HEK293T (cell line): ENCODE results near the gene HBS1L.

Source experiments
- CTCF ChIA-PET: fragments of 350-600 bp; formaldehyde crosslinking; extraction: SDS; loops from one replicate; lab custom pipeline; 2021; ENCODE audit warnings: antibody characterized with exemption, inconsistent platforms; lab: Yijun Ruan, JAX
- POLR2A ChIA-PET: fragments of 350-600 bp; formaldehyde crosslinking; extraction: SDS; loops from one replicate; lab custom pipeline; 2020; ENCODE audit warnings: antibody characterized with exemption, inconsistent platforms; lab: Yijun Ruan, JAX
- DNase-seq: peaks from one replicate; pipeline ENCODE4 v3.0.0; 2012; ENCODE audit warnings: mixed read lengths; ENCODE audit errors: extremely low spot score
- ARNT ChIP-seq: fragments of 450-650 bp; IDR thresholded peaks from 2 replicates; pipeline ENCODE4 v1.6.1; 2017; ENCODE audit warnings: mild to moderate bottlenecking
- BHLHE40 ChIP-seq: fragments of 450-650 bp; IDR thresholded peaks from 2 replicates; pipeline ENCODE4 v1.6.1; 2016; ENCODE audit warnings: mild to moderate bottlenecking, moderate library complexity, borderline replicate concordance
- CTBP1 ChIP-seq: fragments of 450-650 bp; IDR thresholded peaks from 2 replicates; pipeline ENCODE4 v1.6.1; 2016; ENCODE audit warnings: borderline replicate concordance
- ELF4 ChIP-seq: fragments of 450-650 bp; IDR thresholded peaks from 2 replicates; pipeline ENCODE4 v1.6.1; 2017; ENCODE audit warnings: antibody characterized with exemption
- FOXA1 ChIP-seq: fragments of 450-650 bp; IDR thresholded peaks from 2 replicates; pipeline ENCODE4 v1.6.1; 2016; ENCODE audit warnings: mild to moderate bottlenecking
- FOXK2 ChIP-seq: fragments of 450-650 bp; IDR thresholded peaks from 2 replicates; pipeline ENCODE4 v1.6.1; 2016; ENCODE audit warnings: mild to moderate bottlenecking
- FOXM1 ChIP-seq: fragments of 450-650 bp; IDR thresholded peaks from 2 replicates; pipeline ENCODE4 v1.6.1; 2017; ENCODE audit warnings: mild to moderate bottlenecking, borderline replicate concordance
- HDGF ChIP-seq: fragments of 450-650 bp; IDR thresholded peaks from 2 replicates; pipeline ENCODE4 v1.6.1; 2017; ENCODE audit warnings: antibody characterized with exemption, borderline replicate concordance
- L3MBTL2 ChIP-seq: fragments of 450-650 bp; conservative IDR thresholded peaks from 2 replicates; pipeline ENCODE4 v1.6.1; 2016; ENCODE audit warnings: mild to moderate bottlenecking
- LEF1 ChIP-seq: fragments of 450-650 bp; IDR thresholded peaks from 2 replicates; pipeline ENCODE4 v1.6.1; 2017; ENCODE audit warnings: mild to moderate bottlenecking, borderline replicate concordance
- NFRKB ChIP-seq: fragments of 450-650 bp; IDR thresholded peaks from 2 replicates; pipeline ENCODE4 v1.6.1; 2016; ENCODE audit warnings: mild to moderate bottlenecking, moderate library complexity
- SP1 ChIP-seq: fragments of 450-650 bp; IDR thresholded peaks from 2 replicates; pipeline ENCODE4 v1.6.1; 2017
- SUZ12 ChIP-seq: fragments of 450-650 bp; IDR thresholded peaks from 2 replicates; pipeline ENCODE4 v1.6.1; 2016; ENCODE audit warnings: mild to moderate bottlenecking
- TARDBP ChIP-seq: fragments of 450-650 bp; IDR thresholded peaks from 2 replicates; pipeline ENCODE4 v1.6.1; 2016
- ZNF384 ChIP-seq: fragments of 450-650 bp; IDR thresholded peaks from 2 replicates; pipeline ENCODE4 v1.6.1; 2016
- TF ChIP-seq, protein P1 (sequence below): fragments of 450-650 bp; IDR thresholded peaks from 2 replicates; pipeline ENCODE4 v1.6.1; 2016

Gene HBS1L

DNA sequence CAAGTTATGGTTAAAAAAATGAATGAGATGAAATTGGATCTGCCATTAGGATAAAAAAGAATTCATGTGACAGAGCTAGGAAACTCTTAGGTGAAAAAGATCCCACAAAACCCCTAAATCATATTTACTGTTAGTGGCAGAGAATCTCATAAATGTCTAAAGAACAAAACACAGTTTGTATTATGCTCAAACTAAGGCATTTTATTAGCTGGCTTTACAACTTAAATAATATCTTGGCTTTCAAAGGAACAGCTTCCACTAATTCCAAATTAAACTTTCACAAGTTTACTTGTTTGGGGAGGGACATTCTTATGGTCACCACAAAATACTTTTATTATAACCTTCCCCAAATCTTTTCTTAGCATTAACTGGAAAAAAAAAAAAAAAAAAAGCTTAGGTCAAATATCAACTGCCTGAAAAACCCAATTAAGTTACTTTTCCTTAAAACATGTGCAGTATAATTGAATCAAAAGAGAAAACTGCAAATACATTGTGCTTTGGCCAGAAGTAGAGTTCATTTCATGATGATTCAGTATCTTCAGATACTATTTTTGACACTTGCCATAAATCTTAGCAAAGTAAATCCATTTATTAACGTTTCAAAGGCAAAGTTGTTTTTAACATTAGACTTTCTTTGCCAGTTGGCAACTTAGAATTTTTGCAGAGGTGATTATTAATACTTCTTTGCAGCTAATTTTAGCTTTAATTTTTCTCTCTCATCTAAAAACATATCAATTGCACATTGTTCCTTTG is 90.0 kb downstream of the HBS1L start:
- ChIA-PET POLR2A (no interaction called here), CTCF (interaction anchor here (0.6 kb wide), 1 partner anchor 13 kb away, joined by 5 read pairs; no protein-coding TSS in a partner anchor)
- TF ChIP-seq CTBP1 (no peak), NFRKB (no peak), ARNT (no peak), ELF4 (no peak), HDGF (no peak), FOXM1 (no peak), BHLHE40 (no peak), FOXK2 (no peak), TARDBP (no peak), FOXA1 (no peak)
- TF ChIP-seq, protein P1, sequence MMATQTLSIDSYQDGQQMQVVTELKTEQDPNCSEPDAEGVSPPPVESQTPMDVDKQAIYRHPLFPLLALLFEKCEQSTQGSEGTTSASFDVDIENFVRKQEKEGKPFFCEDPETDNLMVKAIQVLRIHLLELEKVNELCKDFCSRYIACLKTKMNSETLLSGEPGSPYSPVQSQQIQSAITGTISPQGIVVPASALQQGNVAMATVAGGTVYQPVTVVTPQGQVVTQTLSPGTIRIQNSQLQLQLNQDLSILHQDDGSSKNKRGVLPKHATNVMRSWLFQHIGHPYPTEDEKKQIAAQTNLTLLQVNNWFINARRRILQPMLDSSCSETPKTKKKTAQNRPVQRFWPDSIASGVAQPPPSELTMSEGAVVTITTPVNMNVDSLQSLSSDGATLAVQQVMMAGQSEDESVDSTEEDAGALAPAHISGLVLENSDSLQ = no peak
- no peak for DNase-seq

DNA sequence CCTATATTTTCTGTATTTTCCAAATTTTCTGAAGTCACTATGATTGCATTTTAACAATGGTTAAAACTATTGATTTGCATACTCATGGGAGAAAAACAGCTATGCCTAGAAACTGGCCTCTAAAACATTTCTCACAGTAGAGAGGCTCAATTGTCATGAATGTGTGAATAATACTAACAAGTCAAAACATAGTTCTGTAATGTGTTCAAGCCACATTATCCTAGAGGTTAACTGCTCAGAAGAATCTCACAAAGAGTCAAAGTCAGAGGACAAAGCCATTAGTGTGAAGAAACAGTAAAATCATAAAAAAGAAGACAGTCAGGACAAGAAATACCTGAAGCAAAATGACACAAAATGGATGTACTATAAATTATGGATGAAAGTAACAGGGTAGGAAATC is 92.2 kb downstream of the HBS1L start:
- DNase-seq = no peak
- ChIA-PET POLR2A (no interaction called here), CTCF (no interaction called here)
- TF ChIP-seq HDGF = no peak
- no peak for TF ChIP-seq ELF4
- TF ChIP-seq SUZ12 = no peak
- no peak for TF ChIP-seq L3MBTL2
- TF ChIP-seq SP1 = no peak
- no peak for TF ChIP-seq FOXM1
- no peak for TF ChIP-seq NFRKB
- no peak for TF ChIP-seq ARNT
- TF ChIP-seq TARDBP = no peak
- no peak for TF ChIP-seq CTBP1
- no peak for TF ChIP-seq ZNF384
- TF ChIP-seq FOXK2 = no peak
- TF ChIP-seq FOXA1 = no peak
- no peak for TF ChIP-seq LEF1
- TF ChIP-seq, protein P1 = no peak
- no peak for TF ChIP-seq BHLHE40

DNA sequence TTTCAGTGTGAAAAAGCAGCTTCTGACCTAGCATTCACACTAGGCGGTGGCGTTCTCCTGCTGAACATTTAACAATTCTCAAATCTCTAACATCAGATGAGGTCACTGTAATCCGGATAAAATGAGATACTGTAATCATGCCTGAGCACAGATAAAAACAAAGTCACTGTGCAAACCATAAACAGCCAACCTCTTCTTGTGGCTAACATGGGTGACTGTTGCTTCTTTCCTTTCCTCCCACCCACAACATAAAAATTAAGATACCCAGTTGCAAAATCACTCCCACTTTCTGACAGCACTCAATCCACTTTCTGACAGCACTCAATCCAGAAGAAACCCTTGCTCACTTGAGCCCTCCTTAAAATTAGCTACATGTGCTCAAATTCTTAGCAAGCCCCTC is 93.3 kb downstream of the HBS1L start:
- no peak for TF ChIP-seq FOXM1
- TF ChIP-seq SP1 = no peak
- TF ChIP-seq ZNF384 = no peak
- no peak for TF ChIP-seq TARDBP
- TF ChIP-seq LEF1 = no peak
- no peak for TF ChIP-seq SUZ12
- no peak for TF ChIP-seq ELF4
- no peak for TF ChIP-seq FOXA1
- no peak for TF ChIP-seq ARNT
- no peak for TF ChIP-seq HDGF
- no peak for TF ChIP-seq NFRKB
- TF ChIP-seq FOXK2 = no peak
- no peak for TF ChIP-seq CTBP1
- no peak for TF ChIP-seq BHLHE40
- no peak for TF ChIP-seq L3MBTL2
- CTCF ChIA-PET = interaction anchor here (0.8 kb wide), 1 partner anchor 21 kb away, joined by 3 read pairs; no protein-coding TSS in a partner anchor

DNA sequence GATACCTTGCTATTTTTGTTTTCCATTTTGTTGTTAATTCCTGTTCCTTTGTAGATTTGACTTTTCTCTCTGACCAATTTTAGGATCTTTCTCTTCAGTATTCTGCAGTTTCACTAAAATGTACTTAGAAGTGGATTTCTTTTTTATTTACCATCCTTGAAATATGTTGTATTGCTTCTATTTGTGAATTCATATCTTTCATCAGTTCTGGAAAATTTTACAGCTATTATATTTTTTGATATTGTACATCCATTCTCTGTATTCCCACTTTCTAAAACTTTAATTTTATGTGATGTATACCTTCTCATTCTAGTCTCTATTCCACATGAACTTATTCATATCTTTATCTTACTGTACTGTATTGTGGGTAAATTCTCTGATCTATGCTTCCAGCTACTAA is 95.0 kb downstream of the HBS1L start:
- ChIA-PET POLR2A (no interaction called here), CTCF (no interaction called here)
- no peak for TF ChIP-seq LEF1
- TF ChIP-seq ZNF384 = no peak
- TF ChIP-seq L3MBTL2 = no peak
- no peak for TF ChIP-seq FOXA1
- TF ChIP-seq FOXM1 = no peak
- no peak for DNase-seq

More for the DNA sequence above, 93.3 kb downstream of the HBS1L start:
- DNase-seq = no peak
- POLR2A ChIA-PET = no interaction called here

DNA sequence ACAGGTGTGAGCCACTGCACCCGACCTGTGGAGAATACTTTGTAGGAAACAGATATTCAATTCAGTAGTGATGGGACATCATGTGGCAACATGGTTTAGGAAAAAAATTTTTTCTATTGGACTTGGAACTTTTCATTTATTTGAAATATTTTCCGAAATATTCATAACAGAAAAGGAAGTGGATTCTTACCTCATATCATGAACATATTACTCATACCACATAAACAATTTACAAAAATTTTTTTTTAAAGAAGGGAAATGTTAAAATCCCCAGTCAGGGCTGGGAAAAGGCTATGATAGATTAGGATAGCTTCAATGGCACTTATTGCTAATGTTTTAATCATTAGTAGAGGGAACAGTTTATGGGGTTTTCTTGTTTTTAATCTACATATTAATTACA is 97.9 kb downstream of the HBS1L start:
- ChIA-PET POLR2A (no interaction called here), CTCF (interaction anchor here (0.8 kb wide), 1 partner anchor 46 kb away, joined by 3 read pairs; no protein-coding TSS in a partner anchor)
- TF ChIP-seq L3MBTL2 (no peak), BHLHE40 (no peak), NFRKB (no peak), FOXK2 (no peak), FOXM1 (no peak), TARDBP (no peak), HDGF (no peak), ARNT (no peak), CTBP1 (no peak), LEF1 (no peak), ELF4 (no peak), SUZ12 (no peak), ZNF384 (no peak), FOXA1 (no peak)
- TF ChIP-seq, protein P1 = no peak
- DNase-seq = no peak

DNA sequence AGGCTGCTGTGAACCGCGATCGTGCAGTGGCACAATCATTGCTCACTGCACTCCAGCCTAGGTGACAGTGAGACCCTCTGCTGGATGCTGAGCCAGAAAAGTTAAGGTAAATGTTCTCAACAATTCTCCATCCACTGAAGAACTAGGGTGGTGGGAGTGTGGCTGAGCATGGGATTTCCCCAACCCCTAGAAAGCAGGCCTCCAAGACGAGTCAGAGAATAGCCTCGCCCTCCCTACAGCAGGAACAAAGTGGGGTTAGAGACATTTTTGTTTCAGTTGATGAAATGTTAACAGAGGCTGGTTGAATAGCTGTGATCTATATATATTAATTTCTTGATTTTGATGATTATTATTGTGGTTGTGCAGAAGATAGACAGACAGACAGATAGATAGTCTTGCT is 98.6 kb downstream of the HBS1L start:
- CTCF ChIA-PET = interaction anchor here (0.8 kb wide), 1 partner anchor 46 kb away, joined by 3 read pairs; no protein-coding TSS in a partner anchor
- TF ChIP-seq SUZ12 (no peak), HDGF (no peak), TARDBP (no peak), ZNF384 (no peak), LEF1 (no peak), BHLHE40 (no peak), FOXM1 (no peak), L3MBTL2 (no peak), NFRKB (no peak), SP1 (no peak), FOXK2 (no peak)
- DNase-seq = no peak
- POLR2A ChIA-PET = interaction anchor here (0.5 kb wide), 1 partner anchor 363 kb away, joined by 3 read pairs; no protein-coding TSS in a partner anchor
